NCI-H524 (cell line): ENCODE results near the gene PPP1R12A.

ENCODE experiments used
- DNase-seq, 2 experiments: peaks; one replicate each; lab custom pipeline; 2025; lab: John Stamatoyannopoulos, UW

Gene PPP1R12A

DNA sequence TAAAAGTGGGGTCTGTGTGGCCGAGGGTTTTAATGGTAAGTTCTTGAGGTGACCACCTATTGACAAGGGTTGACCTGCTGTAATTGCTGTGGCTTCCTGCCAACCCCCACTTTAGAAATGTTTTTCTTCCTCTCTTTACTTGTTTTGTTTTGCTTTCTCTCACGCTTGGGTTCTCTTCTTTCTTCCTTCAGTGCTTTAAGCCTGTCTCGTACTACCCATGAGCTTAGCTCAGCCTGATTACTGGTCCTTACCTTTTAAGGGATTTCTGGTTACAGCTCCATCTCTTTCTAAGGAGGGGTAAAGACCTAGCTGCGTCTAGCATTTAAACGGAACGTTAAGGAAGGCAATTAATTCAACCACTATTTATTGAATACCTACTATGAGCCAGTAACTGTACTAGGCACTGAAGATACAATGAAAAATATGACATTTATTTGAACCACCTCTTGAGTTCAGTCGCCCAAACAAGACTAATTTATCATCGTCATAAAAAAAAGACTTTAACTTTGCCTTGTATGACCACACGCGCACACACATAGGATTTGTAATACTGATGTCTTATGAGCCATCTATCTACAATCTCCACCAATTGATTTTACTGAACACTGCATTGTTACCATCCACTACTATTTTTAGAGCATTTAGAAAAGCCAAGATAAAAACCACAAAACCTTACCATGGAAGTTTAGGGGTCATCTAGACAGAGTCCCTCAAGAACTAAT, 888 bp upstream of the PPP1R12A start:
- peak in 1 of 2 experiments; percentile 43 for DNase-seq

DNA sequence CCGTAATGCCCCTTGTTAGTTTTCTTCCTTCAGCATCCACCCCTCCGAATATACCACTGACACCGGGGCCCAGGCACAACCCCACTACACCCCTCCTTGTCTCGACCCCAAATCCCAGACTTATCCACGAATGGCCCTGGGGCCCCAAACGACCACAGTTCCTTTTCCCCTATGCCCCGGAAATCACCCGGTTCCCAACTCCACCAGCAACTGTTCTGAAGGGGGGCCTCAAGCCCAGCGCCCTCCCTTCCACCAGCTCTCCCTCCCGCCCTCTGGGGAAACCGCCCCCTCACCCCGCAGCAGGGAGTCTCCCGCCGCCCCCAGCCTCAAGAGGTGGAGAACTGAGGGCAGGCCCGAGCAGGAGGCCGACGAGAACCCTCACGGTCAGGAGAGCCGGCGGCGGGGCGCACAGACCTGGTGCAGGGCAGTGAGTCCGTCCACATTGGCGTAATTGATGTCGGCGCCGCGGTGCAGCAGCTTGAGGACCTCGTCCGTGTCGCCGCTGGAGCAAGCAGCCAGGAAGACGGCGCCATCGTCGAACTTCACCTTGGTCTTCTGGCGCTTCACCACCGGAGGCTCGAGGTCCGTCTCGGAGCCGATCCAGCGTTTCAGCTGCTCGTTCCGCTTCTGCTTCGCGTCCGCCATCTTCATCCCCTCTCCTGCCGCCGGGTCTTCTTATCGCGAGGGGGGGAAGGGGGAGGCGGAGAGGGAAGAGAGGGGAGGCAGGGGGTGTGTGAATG, 446 bp downstream of the PPP1R12A start:
- peak; percentile 41 to 43 for DNase-seq

DNA sequence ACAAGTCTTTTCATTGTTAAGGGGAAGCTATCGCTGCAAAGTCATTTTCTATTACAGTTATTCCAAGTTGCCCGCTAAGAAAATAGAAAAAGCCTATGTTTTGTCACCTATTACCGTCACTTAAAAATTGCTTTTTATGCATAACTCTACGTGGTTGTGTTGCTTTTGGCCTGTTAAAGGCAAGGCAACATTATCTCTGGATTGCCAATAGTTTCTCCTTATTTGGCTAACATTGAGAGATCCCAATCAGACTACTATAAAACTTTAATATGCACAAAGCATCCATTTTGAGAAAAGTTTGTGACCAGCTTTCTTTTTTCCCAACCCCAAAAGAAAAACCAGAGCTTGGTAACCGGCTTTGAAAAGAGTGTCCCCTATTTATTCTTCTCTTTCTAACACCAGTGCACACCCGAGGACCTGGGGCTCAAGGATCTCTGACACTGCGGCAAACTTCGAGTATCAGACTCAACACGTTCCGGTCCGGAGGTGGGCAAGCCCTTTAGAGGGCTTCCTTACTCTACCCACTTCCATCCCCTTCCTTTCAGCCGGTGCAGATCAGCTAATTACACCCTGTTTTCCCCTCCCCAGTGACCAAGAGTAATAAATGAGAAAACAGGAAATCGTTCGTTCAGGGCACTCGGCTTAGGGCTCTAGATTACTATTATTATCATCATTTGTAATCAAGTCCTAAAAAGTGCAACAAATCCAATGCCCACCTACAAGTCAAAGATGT, 1.2 kb downstream of the PPP1R12A start:
- peak in 1 of 2 experiments; percentile 27 for DNase-seq

DNA sequence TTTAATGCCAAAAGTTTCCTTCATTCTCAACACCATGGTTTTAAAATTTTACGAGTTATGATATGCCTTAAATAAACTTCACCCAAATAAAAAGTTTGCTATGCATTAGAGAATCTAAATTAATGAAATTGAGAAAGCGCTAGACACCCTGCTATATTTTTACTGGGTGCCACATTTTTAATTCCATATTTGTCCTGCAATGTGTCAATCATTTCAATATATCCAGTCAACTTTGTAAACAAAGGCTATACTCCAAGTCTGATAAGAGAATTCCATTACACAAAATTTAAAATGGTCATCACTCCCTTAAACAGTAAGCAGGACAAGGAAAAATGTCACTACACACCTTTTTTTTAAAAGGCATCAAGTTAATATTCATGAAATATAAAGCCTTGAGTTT, 1.9 kb downstream of the PPP1R12A start:
- no peak for DNase-seq

DNA sequence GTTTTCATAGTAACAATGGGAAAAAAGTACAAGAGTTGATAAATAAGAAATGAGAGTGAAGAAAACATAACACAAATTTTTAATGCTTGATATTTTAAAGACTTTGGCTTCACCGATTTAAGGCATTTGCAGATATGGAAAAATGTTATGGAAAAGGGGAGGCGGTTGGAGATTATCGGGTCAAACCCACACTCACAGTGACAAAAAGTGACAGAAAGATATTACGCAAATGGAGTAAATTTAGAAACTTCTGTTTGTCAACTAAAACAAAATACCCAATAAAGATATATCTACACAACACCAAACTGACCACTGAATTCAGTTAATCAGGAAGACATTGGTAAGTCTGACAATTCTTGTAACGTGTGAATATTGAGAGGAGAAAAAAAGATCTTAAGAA, 2.5 kb downstream of the PPP1R12A start:
- no peak for DNase-seq

DNA sequence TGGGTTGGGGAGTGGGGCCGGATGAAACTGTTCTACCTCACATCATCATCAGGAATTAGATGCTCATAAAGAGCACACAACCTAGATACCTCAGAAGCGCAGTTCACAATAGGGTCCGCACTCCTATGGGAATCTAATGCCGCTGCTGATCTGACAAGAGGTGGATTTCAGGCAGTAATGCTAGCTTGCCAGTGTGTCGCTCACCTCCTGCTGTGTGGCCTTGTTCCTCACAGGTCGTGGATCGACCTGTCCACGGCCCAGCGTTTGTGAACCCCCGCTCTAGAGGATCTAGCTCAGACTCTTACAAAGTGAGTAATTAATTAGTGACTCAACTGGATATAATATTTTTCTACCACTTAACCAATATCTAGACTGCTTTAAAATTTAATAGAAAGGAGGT, 5.8 kb downstream of the PPP1R12A start:
- DNase-seq: no peak

DNA sequence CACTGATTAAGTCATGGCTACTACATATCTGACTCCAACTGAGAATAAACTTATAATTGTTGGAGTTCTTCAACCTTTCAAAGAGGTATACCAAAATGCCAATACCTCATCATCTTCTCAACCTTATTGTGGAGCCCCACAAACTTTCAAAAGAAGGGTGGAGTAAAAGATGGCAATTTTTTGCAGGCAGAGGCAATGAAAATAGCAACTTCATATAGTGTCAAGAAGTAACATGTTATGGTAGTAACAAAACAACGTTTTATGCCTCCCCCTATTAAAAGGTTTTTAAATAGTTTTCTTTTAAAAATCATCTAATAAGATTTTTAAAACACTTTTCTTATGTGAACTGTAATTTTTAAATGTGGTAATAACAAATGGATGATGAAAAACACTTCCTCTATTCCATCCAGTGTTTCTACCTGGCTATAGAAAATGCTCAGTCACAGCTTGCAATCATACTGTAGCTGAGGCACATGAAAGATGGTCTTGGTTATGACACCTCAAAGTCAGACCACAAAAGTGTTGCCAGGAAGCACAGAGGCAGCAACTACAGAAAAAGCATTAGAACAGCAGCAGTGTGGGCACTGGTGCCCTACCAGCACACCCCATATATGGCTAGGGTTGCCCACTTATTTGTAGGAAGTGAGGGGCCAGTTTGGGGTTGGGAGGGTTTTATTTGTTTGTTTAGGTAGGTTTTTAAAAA, 7.0 kb downstream of the PPP1R12A start:
- DNase-seq: no peak

DNA sequence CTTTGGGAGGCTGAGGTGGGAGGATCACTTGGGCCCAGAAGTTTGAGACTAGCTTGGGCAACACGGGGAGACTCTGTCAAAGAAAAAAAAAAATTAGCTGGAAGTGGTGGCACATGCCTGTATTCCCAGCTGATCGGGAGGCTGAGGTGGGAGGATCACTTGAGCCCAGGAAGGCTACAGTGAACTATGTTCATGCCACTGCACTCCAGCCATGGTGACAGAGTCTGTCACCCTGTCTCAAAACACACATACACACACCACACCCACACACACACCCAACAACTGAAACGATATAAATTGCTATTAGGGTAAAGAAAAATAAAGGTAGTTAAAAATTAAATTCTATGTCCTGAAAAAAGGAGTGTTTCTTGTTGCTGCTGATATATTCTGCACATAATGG, 7.9 kb downstream of the PPP1R12A start:
- no peak for DNase-seq

DNA sequence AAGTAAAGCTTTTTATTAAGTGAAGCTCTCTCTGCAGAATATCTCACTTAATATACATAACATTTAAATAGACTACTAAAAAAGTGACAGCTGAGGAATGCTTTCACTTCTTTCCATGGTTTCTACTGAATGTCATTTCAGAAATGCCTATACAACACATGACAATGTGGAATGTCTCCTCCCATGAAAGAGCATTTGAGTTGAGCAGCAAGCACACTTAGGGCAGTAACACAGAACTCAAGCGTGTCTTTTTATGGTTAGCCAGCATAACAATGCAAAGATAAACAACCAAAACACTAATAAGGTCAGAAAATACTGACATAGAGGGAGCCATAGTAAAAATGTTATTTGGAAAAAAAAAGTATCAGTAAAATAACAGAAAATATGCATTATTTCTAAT, 9.4 kb downstream of the PPP1R12A start:
- DNase-seq: no peak

DNA sequence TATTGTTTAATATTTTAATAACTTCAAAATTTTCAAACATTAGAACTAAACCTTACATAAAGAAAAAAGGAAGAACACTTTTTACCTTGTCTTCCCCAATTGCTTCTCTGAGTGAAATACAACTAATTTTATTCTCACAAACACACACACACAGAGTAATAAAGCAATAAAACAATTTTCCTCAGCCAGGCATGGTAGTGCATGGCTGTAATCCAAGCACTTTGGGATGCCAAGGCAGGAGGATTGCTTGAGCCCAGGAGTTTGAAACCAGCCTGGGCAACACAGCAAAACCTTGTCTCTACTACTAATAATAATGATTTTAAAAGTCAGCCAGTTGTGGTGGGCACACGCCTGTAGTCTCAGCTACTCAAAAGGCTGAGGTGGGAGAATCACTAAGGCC, 13.1 kb downstream of the PPP1R12A start:
- no peak for DNase-seq

DNA sequence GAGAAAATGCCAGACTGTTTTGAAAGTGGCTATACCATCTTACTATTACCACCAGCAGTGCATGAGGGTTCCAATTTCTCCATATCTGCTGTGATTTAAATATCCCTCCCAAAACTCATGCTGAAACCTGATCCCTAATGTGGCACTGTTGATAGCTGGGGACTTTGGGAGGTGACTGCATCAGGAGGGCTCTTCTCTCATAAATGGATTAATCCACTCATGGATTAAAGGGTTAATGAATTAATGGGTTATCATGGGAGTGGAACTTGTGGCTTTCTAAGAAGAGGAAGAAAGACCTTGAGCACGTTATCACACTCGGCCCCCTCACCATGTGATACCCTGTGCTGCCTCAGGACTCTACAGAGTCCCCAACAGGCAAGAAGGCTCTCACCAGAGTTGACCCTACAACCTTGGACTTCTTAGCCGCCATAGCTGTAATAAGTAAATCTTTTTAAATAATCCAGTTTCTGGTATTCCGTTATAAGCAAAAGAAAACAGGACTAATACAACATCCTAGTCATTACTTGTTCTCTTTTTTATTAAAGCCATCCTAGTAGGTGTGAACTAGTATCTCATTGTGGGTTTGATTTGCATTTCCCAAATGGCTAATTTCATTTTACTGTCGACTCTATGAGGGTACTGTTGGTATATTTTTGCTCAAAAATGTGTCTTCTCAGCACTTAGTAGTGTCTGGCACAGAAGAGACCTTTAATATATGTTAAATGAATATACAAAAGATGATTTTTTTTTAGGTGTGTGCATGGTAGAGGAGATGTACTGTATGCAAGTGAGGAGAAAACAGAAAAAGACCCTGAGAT, 14.3 kb downstream of the PPP1R12A start:
- DNase-seq: peak; percentile 42 to 85

DNA sequence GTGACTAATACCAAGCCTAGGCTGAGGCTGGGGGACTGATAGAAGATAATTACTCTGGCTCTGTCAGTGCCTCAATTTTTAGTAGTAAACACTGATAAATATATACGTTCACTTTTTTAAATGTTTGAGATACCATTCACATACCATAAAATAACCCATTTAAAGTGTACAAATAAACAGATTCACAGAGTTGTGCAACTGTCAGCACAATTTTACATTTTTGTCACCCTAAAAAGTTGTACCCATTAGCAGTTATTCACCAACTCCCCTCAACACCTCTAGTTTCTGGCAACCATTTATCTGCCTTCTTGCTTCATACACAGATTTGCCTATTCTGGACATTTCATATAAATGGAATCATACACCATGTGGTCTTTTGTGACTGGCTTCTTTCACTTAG, 15.1 kb downstream of the PPP1R12A start:
- DNase-seq: no peak

DNA sequence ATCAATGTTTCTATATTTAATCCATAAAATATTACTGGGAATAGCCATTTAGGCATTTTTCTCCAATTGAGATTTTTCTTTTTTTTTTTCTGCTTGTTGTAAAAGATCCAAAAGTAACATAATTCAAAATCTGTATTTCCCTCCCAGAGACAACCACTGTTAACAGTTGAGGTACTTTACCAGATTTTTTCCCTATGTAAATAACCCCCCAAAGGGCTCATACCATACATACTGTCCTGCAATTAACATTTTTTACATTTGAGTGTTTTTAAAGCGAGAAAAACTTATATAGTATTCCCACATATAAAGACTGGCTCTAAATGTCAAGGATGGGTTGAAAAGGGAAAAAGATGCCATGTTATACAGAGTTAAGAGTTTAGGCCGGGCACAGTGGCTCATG, 18.1 kb downstream of the PPP1R12A start:
- no peak for DNase-seq

DNA sequence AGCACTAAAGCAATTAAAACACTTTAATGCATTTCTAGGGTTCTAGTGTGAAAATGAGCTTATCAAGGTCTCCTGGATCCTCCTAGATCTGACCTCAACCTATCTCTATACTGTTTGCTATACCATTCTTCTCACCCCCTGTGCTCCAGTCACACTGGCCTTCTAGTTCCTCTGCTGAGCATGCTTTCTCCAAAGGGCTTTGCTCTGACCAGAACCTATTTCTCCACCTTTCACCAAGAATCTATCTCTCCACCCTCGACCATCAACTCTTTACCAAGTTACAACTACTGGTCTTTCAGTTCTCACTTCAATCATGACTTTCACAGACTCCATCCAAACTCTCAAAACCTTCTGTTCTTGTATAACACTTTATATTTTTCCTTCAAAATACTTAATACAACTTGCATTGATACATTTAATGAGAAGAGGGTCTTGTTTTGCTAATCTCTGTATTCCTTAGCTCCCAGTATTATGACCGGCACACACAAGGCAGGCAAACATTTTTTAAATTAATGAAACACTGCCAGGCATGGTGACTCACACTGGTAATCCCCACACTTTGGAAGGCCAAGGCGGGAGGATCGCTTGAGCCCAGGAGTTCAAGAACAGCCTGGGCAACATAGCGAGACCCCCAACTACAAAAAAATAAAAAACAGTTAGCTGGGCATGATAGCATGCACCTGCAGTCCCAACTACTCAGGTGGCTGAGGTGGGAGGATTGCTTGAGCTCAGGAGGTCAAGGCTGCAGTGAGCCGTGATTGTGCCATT, 22.8 kb downstream of the PPP1R12A start:
- no peak for DNase-seq

DNA sequence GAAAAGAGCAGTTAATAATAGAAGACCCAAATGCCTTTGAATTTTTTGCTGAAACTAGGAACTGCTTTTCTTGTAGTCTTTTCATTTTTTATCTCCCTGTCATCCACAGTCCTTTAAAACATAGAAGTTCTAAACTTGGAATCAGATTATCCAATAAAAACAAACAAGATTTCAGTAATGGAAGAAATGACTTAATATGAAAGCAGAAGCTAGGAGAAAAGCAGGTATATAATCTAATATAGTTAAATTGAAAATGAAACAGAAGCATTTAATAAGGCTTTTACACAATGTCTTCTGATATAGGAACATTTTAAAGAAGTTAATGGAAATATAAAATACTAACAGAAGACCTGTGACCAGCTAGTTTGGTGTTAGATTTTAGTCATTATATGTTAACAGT, 26.5 kb downstream of the PPP1R12A start:
- DNase-seq: no peak

DNA sequence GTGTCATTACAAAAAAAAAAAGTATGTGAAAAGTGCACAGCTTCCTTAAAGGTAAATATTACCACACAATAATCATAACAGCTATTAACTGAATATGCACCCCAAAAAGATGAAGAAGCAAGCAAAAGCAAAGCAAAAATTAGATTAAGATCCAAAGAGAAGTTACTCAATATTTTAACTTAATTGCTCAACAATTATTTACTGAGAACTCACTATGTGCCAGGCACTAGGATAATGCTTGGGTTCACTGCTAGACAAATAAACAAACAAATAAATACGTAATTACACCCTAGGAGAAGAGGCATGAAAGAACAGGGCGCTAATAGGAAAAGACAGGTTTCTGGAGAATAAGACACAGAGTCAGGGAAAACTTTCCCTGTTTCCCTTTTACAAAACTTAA, 33.4 kb downstream of the PPP1R12A start:
- no peak for DNase-seq

DNA sequence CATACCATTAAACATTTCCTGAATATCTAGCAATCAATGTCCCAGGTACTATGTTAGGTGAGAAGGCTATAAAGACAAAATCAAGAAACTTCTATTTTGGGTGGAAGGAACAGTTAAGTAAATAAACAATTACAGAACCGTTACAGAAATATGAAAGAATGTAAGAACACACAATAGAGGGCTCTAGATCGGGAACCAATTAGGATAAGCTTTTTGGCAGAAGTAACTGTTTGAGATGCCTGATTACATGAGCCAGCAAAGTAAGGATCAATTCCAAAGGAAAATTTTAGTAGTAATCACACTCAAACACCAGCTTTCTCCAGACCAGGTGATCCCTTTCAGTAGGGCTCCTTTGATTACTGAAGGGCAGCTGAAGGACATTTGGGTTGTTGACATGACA, 33.9 kb downstream of the PPP1R12A start:
- DNase-seq: no peak

DNA sequence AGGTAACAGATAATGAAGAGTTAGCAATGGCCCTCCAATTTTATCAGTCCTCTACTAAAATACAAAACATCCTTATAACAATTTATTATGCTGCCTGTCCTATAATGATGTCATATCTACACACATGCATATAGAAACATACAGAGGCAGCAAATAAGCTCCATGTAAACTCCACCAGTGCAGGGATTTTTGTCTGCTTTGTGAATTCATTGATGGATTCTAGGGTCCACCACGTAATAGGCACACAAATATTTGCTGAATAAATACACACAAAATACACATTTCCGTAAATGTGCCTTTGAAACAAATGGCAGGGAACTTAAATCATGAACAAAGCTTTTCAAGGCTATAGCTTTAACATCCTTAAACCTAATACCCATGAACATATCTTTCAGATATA, 34.7 kb downstream of the PPP1R12A start:
- no peak for DNase-seq

DNA sequence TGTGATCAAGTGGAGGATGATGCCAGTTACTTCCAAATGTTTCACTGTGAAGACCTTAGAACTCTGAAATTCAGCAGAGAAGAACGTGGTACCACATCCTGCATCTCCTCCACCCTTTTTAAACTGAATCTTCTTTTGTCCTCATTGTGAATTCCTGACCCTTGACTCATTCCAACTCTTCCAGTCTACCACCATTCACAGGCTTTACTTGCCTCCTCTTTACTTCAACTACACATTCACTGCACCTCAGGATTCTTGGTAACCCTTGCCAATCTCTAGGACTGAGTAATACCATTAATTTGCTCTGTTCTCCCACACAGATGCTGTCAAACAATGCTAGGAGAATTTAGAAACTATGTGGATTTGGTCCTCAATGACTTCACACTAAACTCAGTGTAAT, 37.3 kb downstream of the PPP1R12A start:
- DNase-seq: no peak

DNA sequence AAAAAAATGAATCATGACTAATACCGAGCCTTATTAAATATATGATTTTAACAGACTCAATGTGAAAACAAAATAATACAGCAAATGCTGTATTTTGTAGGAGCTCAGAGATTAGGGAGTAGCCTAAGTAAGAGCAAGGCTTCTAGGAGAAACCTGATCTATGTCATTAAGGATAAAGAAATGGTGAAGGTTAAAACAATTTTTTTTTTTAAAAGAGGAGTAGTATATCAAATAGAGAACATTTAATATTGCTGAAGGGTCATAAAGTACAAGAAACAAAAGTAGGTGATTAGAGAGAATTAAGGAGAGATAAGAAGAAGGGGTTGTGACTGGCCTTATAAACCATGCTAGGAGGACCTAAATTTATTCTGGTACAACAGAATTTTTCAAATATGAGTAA, 39.1 kb downstream of the PPP1R12A start:
- no peak for DNase-seq

DNA sequence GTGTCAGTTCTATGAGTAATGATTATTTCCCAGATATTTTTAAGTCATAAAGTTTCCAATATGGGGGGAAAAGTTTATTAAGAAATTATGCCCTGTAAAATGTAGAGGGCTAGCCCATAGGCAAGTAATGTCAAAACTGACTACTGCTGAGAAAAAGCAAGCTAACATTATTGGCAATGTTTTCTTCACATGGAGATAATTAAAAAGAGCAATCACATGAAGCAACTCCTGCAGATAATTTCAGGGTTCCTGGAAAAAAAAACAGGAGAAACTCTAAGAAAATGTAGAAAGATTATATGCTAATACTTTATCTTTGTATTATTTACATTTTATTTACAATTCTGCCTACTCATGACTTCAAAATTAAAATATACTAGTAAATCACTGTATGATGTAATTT, 39.8 kb downstream of the PPP1R12A start:
- no peak for DNase-seq
